Measurements from ENCODE around the gene JAML. TPM values are rescaled to one million over a fixed set of nuclear protein-coding genes. Genes with fewer than 3 reads are reported as not detected.

The JAML gene
- total and polyA plus RNA-seq, 2 of the 8 experiments (the other 6 are each of a cell fraction or from before 2014, with no cell fraction given): 0.12 to 0.58 TPM

- no peak for TF ChIP-seq SP4 (IDR thresholded peaks at IDR 0.05; ENCODE audit: low read length)
- TF ChIP-seq GABPA (IDR thresholded peaks at IDR 0.05; ENCODE audit: borderline replicate concordance, insufficient read depth, low read length): no peak
Observed at GRCh38 chr11:118222437-118222836, 2.4 kb downstream of the JAML start (continued).

Data from H1 (cell line).